GM04503 (cell line): ENCODE measurements around the gene SLC1A3.
A peak's percentile ranks its signal among the peaks of the same experiment; 100 is the strongest.

Experiments used
- DNase-seq: peaks from one replicate; pipeline ENCODE4 v3.0.0-alpha.2; 2012; ENCODE audit warnings: low read depth

Gene SLC1A3

DNA sequence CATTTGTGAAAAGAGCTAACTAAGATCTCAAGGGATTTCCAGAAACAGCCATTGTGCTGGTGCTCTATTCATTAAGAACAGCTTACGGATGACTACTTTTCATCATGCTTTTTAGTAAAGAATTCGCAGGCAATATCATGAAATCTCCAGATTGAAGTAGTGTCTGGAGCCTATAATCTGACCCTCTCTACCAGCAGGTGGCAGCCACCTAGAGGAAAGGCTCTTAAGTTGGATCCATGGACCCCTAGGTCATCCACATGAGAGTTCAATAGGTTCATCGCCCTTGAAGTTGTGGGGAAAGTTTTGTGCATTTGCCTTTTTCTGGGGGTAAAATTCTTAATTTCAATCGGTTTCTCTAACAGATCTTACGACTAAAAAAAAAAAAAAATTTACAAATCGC lies 82.3 kb downstream of the SLC1A3 start:
- DNase-seq: no peak

GRCh38 chr5:36689225-36689624 lies 82.8 kb downstream of the SLC1A3 start:
- DNase-seq: no peak

DNA sequence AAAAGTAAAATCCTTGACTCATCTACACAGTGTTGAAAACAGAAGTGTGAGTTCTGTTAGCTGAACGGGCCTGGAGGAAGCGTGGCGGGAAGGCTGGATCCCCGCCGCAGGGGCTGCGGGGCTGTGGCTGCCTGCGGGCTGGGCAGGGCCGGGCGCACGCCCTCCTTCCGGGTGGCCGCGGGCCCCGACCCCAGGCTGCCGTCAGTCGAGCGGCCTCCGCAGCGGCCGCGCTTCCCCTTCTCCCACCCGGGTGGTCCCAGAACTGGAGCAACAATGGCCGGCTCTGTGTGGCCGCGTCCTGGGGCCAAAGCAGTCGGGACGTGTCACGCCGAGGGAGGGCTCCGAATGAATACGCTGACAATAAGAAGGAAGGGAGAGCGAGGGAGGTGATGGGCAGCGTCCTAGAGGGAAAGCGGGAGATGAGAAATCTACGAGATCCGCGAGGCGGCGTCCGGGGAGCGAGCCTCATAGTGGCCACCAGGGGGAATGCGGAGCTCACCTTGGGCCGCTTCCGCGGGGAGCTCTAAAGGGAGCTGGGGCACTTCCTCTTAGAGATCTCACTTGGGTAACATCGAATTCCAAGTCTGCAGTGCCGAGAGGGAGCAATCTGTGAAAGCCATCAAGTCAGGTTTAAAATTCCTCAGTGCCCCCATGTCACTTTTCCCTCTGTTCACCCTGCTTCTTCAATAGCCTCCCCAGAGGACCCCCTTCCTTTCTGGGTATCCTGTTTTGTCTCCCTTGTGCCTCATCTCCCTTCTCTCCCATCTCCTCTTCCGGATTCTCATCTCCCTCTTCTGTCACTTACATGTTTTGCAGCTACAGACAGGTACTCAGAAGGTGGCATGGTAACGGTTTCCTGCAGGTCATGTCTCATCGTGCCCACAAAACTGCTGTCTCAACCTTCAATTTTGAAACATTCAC lies 83.9 kb downstream of the SLC1A3 start:
- no peak for DNase-seq

DNA sequence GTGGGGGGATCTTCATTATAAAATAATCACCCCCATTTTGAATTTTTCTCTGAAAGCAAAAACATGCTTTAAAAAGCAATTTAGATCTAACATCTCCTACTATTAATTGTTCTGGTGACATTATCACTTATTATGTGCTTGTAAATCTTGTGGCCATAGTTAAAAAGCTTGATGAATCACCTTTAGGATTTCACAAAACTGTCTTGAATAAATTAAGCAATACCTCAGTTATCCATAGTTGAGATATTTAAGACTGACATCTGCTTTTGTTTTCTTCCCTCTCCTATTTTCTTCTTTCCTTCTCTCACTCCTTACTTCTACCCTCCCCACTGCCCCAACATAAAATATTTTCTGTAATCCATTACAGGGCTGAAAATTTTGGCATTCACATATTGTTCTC lies 84.8 kb downstream of the SLC1A3 start:
- DNase-seq: no peak

DNA sequence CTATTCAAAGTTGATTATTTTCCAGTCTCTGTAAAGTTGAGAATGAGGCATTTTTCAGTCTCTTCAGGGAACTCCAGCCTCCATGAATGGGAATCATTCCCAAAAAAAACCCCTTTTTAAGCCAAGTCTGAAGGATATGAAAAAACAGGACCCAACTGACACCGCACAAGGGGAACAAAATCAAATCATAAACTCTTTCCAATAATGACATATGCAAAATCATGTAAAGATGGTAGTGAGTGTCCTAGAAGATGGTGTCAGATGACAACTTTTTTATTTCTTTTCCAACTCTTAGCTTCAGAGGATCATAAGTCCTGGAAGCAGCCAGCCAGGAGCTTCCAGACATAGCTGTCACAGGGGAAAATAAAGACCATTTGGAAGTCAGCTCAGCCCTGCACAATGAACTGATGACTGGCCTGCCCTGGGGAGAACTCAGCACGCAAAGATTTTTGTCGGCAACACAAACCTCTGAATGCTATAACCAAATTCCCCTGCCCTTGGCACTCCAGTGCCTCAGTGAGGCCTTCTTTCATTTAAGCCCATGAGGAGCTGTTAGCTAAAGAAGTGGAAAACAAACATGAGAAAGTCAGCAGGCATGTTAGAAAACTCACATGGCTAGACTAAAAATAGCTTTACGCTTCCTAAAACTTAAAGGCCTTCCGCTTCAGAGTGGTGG lies 85.4 kb downstream of the SLC1A3 start:
- DNase-seq: peak; percentile 57

DNA sequence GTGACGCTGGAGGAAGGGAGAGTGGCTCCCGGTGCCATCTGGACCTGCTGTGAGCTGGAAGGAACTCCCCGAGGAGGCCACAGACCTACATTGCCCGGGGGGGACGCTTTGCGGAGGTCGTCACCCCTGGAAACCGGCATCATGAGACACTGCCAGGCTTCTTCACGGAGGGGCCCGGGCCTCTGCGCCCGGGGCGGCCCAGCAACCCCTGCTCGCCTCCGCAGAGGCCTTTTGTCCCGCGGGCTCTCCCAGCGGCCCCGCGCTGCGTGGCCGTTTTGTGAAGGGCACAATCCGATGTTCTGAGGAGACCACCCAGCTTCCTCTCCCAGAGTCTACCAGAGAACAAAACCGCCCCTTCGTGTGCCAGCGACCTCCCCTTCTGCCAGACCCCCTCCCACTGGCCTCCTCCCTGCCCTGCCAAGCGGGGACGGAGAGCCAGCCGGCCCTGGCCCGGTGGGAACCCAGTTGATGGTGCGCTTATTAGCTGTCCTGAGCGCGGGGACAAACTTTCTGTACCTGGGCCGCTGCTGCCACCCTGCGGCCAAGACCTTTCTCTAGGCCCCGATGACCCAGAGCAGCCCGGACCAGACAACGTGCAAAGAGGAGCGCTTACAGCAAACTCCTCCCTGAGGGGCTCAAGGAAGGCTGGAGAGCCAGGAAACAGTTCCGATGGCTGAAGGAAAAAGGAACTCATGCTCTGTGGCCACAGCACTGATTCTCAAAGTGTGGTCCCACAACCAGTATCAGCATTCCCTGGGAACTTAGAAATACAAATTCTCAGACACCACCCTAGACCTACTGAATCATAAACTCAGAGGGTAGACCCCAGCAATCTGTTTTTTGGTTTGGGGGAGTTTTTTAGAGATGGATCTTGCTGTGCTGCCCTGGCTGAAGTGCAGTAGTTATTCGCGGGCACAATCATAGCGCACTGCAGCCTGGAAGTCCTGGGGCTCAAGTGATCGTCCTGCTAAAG lies 86.7 kb downstream of the SLC1A3 start:
- no peak for DNase-seq

DNA sequence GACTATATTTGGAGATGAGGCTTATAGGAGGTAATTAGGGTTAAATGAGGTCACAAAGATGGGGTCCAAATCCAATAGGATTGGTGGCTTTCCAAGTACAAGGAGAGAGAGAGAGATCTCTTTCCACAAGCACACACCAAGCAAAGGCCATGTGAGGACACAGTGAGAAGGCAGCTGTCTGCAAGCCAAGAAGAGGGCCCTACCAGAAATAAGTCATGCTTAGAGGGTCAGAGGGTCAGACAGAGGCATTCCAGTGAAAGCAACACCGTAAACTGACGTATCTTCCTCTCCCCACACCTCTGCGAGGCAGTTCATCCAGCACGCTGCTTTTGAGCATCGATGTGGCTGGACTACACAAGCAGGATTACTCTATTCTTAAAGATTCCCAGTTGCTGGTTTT lies 87.9 kb downstream of the SLC1A3 start:
- no peak for DNase-seq

GRCh38 chr5:36696059-36696673 lies 89.8 kb downstream of the SLC1A3 start:
- no peak for DNase-seq

- no peak for DNase-seq
These were observed 91.6 kb downstream of the SLC1A3 start for GRCh38 chr5:36698031-36698430.

GRCh38 chr5:36701085-36701698 lies 94.8 kb downstream of the SLC1A3 start:
- DNase-seq: no peak

GRCh38 chr5:36703245-36703860 lies 96.9 kb downstream of the SLC1A3 start:
- no peak for DNase-seq

DNA sequence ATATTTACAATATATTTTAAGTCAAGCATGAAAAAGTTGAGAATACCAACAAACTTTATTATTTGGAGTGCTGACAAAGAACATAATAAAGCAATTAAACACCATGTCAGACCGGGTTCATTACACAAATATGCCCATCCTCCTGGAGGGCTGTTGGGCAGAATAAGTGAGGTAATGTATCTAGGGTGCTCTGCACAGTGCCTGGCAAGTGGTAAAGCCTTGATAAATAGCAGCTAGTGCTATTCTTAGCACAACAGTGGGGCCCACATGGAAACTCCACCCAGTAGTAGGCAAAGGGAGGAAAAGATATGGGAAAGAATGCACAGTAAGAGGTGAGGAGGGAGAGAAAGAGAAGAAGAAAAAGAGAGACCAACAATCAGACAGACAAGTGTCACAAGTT lies 97.7 kb downstream of the SLC1A3 start:
- DNase-seq: no peak

DNA sequence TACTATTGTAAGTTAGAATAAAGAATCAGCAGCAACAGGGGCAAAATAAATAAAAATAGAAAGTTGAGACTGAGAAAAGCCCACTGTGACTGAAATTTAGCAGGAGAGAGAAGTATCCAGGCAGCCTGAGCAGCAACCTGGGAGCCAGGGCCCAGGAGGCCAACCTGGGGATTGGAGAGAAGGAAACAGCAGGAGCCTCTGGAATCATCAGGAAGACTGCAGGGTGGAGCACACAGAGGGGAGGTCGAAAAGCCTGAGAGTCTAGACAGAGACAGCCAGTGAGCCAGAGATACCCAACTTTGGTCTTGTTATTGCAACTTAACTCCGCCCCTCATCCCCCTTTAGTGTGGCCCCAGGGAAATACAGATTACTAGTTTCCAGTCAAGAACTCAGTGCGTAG lies 98.6 kb downstream of the SLC1A3 start:
- no peak for DNase-seq

- no peak for DNase-seq
These were observed 100.3 kb downstream of the SLC1A3 start for GRCh38 chr5:36706662-36707061.

- DNase-seq: no peak
These were observed 102.6 kb downstream of the SLC1A3 start for GRCh38 chr5:36708996-36709395.

GRCh38 chr5:36710039-36710438 lies 103.6 kb downstream of the SLC1A3 start:
- no peak for DNase-seq

- DNase-seq: no peak
These were observed 106.3 kb downstream of the SLC1A3 start for GRCh38 chr5:36712706-36713105.

GRCh38 chr5:36713541-36713940 lies 107.1 kb downstream of the SLC1A3 start:
- no peak for DNase-seq

DNA sequence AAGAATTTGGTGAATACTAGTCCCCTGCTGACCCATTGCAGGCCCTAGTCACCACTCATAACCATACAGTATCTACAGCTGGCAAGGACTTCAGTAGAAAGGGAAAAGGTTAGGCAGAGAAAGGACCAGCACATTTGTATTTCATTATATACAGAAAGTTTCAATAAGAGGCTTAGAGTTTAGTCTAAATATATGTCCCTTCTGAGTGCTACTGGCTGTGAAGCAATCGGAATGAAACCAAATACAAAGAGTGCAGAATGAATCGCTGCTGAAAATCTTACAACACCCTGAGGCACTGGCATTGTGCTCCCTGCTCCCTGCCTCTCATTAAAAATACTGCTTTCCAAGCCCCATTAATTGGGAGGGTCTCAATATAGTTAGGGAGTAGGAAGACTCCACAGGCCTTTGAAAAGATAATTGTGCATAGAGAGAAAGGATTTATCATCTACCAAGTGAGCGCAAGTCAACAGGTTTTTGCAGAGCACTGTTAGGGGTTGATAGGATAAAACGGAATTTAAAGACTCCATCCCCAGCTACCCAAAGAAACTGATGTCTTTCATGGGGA lies 110.8 kb downstream of the SLC1A3 start:
- DNase-seq: no peak

DNA sequence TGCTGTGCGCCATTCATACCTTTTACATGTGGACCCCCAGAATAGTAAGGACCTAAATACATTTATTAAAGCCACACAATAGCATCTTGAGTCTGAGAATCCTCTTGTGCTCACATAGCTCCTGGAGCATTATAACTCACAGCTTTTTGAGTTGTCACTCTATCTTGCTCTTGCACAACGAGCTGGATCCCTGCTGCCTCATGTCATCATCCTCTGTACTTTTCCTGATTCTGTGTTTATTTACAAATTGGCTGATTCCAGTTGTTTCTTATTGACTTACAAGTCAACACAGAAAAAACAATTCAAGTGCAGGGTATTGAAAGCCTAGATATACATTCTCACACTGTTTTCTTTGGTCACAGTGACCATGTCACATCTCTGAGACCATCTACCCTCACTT lies 112.9 kb downstream of the SLC1A3 start:
- no peak for DNase-seq

GRCh38 chr5:36720688-36721087 lies 114.3 kb downstream of the SLC1A3 start:
- DNase-seq: no peak
